ENCODE data around the gene GFAP.
"Not testable (repeated sequence)": the region's sequence is repeated elsewhere in the genome, so short reads cannot be mapped to it uniquely, and the experiment has no call there.

Gene GFAP

DNA sequence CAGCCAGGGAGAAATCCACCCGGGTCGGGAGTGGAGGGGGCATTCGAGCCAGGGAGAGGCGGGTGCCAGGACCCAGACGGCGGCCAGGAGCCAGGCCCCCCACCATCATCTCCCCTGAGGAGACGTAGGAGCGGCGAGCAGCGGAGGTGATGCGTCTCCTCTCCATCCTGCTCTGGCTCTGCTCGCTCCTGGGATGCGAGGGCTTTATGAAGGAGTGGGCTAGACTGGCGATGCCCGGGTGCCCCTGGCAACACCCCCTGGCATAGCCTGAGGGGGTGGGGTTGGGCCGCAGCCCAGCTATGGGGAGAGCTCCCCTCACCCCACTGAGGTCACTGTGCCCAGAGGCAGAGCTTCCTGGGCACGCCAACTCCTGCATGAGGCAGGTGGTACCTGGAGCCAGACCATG is at the start of gene GFAP:
TSS of gene GFAP (minus strand) at position 180 of the 406 bp plus-strand sequence. CDS start at position 166, 14 bp downstream.
- DNase-seq (ENCODE audit: low read depth), result no peak

DNA sequence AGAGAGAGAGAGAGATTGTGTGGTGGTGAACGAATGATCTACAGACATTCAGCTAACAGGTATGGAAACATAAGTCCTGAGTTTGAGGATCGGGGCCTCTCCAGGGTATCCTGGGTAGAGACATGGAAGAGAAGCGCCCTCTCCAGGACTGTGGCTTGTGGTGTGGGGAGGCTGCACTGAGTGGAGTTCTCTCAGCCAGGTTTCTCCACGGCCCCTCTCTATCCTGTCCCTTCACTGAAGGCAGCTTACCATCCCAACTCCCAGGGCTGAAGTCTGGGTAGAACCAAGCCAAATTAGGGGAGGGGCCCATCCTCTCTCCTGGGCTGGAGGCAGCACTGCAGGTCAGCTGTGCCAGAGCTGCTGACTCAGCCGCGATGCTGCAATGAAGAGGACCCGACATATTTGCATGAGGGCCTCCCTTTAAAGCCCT is 46.6 kb upstream of the GFAP start:
- no peak for DNase-seq (ENCODE audit: low read depth)

DNA sequence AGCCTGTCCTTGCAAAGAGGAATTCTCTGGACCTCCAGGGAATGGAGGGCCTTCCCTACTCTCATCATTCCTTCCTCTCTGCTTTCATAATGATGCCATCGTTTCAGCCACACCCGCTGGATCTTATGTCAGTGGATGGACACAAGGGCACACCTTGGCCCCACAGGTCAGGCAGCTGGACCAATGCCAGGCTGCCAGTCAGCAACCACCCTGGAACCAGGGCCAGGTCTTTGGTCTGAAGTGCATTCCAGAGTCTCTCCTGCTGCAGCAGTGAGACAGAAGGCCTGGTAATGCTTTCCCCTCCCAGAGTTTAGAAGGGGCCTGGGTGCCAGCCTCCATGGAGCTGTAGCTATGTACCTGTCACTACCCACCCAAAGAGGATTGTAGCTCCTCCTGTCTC is 45.4 kb upstream of the GFAP start:
- DNase-seq (ENCODE audit: low read depth), result no peak

- no peak for DNase-seq (ENCODE audit: low read depth)
Measured at GRCh38 chr17:44959821-44960531, 44.7 kb upstream of the GFAP start.

- DNase-seq (ENCODE audit: low read depth), result no peak
Measured at GRCh38 chr17:44956998-44957981, 42.0 kb upstream of the GFAP start.

GRCh38 chr17:44955674-44956425 is 40.5 kb upstream of the GFAP start:
- DNase-seq (ENCODE audit: low read depth), result no peak

- no peak for DNase-seq (ENCODE audit: low read depth)
Measured at GRCh38 chr17:44952946-44953475, 37.7 kb upstream of the GFAP start.

GRCh38 chr17:44948315-44948795 is 33.1 kb upstream of the GFAP start:
- DNase-seq (ENCODE audit: low read depth), result no peak

DNA sequence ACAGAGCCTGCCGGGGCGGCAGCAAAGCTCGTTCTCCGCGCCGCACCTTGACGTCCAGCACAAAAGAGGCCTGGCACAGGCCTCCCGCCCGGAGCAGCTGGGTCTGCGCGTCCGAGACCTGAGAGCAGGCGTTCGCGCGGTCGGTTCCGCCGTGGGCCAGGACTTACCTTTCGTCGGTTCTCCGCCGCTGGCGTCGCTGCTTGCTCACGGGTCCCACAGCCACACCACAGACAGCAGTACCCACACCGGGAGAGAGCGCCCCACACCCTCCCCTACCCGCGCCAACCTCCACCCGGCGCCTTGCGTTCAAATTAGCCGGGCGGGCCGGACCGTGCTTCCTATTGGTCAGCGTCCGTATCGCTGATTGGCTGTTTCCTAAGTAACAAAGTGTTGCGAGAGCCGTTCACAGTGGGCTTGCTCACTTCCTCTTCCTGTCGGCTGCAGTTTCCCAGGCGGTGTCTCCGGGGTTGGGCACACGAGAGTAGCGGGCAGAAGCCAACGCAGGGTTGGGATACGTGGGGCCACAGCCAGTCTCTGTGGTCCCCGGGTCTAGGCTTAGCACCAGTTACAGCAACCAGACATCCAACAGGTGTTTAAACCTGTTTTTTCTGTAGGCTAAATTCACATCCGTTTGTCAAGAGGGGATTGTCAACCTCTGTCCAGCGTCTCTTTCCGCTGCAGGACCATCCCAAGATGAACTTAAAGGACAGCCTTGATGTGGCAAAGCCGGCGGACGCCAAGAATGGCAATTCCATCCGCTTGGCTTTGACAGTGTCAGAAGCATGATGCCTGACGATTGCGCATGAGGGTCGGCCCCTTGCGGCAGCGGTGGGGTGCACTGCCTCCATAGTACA is 32.4 kb upstream of the GFAP start, which contains the start of gene KIF18B:
TSS of gene KIF18B (minus strand) at position 313 of the 854 bp plus-strand sequence. CDS start 11,429 bp downstream, outside the sequence.
- peak; percentile 80 for DNase-seq (ENCODE audit: low read depth)

- not testable (repeated sequence) for DNase-seq (ENCODE audit: low read depth)
Measured at GRCh38 chr17:44945652-44946051, 30.4 kb upstream of the GFAP start.

GRCh38 chr17:44942456-44942855 is 27.2 kb upstream of the GFAP start:
- no peak for DNase-seq (ENCODE audit: low read depth)

DNA sequence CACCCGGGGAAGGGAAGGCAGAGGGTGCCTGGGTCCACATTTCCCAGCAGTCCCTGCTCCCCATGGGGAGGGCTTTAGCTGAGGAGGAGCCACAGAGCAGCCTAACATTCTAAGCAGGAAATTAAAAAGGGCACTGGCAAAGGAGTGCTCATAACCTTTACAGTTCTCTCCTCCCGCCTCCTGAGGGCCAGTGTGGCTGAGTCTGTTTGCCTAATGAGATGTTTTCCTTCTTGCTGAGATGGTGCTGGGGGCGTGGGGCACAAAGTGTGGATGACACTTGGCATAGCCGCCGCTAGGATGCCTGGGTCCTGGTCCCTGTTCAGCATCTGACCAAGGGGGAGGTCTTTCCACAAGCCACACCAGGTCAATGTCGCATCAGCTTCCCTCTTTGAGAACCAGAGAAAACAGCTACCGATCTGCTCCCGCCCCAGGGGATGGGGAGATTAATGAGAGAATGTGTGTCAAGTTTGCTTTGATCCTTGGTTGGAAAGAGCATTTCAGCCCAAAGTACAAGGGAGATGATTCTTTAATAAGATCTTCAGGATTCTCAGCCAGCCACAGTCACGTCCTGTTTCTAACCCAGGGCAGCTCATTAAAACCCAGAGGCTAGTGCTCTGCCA is 26.5 kb upstream of the GFAP start:
- DNase-seq (ENCODE audit: low read depth), result no peak

DNA sequence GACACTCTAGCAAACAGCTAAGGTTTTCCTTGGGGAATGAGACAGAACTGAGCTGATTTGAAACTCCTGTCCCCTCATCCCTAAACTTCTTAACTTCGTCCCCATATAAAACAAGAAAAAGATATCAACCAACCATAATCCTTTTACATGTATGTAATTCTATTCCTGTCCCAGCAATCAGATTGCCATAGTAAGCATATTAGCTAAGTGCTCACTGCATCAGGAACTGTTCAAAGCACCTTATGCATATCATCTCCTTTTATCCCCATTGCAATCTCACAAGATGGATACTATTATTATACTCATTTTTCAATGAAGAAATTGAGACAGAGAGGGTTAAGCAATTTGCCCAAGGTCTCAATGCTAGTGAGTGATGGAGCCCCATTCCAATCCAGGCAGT is 25.5 kb upstream of the GFAP start:
- no peak for DNase-seq (ENCODE audit: low read depth)

DNA sequence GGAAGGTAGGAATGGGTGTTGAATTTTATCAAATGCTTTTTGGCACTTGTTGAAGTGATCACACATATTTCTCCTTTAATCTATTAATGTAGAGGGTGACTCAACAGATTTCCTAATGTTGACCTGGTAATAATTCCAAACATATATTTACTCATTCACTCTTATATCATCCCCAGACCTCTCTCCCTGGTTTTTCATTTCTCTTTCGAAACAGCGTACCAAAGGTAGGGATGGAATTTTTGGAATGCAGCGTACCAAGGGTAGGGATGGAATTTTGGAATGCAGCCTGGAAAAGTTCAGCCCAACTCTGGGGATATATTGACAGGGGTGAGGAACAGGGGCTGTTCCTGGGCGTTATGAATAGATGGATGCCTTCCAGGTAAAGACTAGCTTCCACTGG is 25.0 kb upstream of the GFAP start:
- no peak for DNase-seq (ENCODE audit: low read depth)

- DNase-seq (ENCODE audit: low read depth), result no peak
Measured at GRCh38 chr17:44935116-44935515, 19.8 kb upstream of the GFAP start.

DNA sequence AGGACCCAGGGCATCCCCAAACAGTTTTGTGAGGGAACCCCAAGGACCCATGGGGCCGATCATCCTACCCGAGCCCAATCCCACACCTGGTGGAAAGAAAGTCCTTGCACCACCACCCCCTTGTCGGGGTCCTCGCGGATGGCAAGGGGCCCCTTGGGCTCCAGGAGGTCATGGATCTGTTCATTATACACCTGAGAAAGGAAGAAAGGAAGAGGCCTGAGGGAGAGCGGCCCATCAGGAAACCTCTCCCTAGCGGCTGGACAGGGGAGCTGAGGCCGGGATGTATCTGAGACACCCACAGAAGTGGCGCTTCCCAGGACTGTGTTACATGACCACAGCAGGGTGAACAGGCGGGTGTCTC is 19.4 kb upstream of the GFAP start:
- no peak for DNase-seq (ENCODE audit: low read depth)

DNA sequence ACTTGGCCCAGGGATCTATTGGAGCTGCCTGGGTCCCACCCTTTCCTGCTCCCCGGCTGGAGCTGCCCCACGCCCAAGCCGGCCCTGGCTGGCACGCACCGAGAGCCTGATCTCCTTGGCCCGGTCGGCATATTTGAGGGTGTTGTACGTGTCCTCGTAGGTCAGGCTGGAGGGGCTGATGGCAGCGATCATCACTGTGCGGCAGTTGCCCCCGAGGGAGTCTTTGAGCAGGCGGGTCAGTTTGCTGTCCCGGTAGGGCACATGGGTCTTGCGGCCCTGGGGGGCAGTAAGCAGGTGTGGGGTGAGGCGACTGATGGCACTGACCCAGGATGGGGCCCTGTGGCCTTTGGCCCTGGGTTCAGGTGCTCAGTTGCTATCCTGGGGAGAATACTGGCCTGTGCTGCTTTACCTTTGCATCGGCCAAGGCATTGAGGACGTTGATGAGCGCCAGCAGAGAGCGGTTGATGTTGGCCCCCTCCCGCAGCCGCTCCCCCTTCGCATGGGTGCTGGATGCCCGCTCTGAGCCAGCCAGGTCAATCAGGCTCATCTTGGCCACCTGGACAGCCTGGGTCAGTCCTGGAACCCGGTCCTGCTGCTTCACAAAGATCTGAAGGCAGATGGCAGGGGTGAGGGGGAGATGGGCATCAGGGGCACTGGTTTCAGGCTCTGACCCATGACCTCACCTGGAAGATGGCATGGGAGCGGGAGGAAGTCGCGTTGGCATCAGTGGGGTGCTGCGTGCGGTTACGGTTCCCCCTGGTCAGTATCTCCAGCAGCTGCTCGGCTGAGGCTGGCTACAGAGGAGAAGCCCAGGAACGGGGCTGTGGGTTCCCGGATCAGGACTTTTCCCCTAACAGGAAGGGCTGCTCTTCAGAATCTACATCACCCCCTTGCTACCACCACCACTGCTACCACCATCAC is 18.8 kb upstream of the GFAP start:
- no peak for DNase-seq (ENCODE audit: low read depth)

DNA sequence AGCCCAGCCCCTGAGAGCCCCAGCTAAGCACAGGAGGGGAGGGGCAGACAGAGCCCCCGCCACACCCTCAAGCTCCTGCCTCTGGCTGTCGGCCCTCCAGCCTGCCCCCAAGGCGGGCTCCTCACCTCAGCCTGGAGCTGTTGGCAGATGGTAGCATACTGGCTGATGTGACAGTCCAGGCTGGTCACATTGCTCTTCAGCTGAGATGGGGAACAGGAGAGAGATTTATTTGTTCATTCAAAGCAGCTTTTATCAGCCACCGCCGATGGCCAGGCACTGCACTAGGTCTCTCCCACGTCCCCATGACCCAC is 17.4 kb upstream of the GFAP start:
- no peak for DNase-seq (ENCODE audit: low read depth)

- no peak for DNase-seq (ENCODE audit: low read depth)
Measured at GRCh38 chr17:44932096-44932786, 16.9 kb upstream of the GFAP start.
